ENCODE measurements around the gene SLC1A7.

DNA sequence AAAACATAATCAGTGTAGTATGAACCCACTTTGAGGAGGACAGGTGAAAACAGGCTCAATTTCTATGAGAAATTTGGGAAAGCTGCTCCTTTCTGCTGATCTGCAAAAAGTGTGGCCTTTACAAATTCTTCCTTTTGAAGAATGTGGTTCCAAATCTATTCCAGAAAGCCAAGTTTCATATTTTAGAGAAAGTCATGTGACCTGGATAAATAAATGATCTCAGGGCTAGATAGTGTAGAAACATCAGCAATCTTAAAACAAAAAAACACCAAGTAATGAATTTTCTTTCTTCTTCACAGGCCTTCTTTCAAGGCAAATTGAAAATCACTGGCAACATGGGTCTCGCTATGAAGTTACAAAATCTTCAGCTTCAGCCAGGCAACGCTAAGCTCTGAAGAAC, 92.1 kb downstream of the SLC1A7 start:
- no peak for TF ChIP-seq CTCF (IDR thresholded peaks at IDR 0.05)
- no peak for TF ChIP-seq POLR2A (IDR thresholded peaks at IDR 0.05)
- TF ChIP-seq POLR2AphosphoS5 (IDR thresholded peaks at IDR 0.05; ENCODE audit: insufficient read depth in 1 of 2, low read depth in 1 of 2) = no peak
